OCI-LY3 (cell line): ENCODE measurements around the gene NRG3.

Source experiments
- EZH2phosphoT487 ChIP-seq: fragments of 200-600 bp; shearing (Covaris generic); IDR thresholded peaks from 2 replicates; pipeline ENCODE4 v1.6.1; 2018; ENCODE audit warnings: antibody characterized with exemption, mixed run types, low read depth
- TF ChIP-seq, protein P1 (sequence below): fragments of 200-600, 300-600 bp; sonication (generic); IDR thresholded peaks from 2 replicates; pipeline ENCODE4 v1.5.1; 2014; ENCODE audit warnings: antibody characterized with exemption, low read length, low read depth

DNA sequence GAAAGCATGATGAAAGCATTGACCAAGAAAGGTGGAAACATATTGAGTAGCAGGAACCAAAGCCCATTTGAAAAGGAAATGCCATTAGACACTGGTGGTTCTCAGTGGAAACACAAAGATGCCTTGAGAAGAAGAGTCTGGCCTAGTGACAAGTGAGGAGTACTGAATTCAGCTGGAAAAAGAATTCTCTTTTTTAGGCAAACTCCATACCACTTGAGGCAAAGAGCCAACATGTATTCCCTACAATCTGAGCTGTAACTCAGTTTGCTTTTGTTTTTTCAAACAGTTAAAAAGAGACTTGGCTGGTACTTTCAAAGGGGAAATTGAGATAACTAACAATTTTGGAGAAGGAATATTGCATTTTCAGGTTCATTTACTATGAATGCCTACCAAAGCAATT lies 624.0 kb downstream of the NRG3 start:
- TF ChIP-seq, protein P1, sequence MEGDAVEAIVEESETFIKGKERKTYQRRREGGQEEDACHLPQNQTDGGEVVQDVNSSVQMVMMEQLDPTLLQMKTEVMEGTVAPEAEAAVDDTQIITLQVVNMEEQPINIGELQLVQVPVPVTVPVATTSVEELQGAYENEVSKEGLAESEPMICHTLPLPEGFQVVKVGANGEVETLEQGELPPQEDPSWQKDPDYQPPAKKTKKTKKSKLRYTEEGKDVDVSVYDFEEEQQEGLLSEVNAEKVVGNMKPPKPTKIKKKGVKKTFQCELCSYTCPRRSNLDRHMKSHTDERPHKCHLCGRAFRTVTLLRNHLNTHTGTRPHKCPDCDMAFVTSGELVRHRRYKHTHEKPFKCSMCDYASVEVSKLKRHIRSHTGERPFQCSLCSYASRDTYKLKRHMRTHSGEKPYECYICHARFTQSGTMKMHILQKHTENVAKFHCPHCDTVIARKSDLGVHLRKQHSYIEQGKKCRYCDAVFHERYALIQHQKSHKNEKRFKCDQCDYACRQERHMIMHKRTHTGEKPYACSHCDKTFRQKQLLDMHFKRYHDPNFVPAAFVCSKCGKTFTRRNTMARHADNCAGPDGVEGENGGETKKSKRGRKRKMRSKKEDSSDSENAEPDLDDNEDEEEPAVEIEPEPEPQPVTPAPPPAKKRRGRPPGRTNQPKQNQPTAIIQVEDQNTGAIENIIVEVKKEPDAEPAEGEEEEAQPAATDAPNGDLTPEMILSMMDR, result no peak
- no peak for TF ChIP-seq EZH2phosphoT487
